Left ventricle myocardium inferior (tissue), 1 donor: ENCODE results near the gene IL22RA2. TPM values are rescaled to one million over a fixed set of nuclear protein-coding genes. Genes with fewer than 3 reads are reported as not detected.

ENCODE experiments used
- DNase-seq: peaks from one replicate; pipeline ENCODE4 v3.0.0-alpha.2; 2020
- H3K27ac ChIP-seq: fragments of 200-600 bp; replicated peaks from 2 replicates; pipeline ENCODE4 v1.8.0; 2021
- H3K27me3 ChIP-seq: fragments of 200-600 bp; 2 replicates; pipeline ENCODE4 v1.8.0; 2021; ENCODE audit warnings: low read depth
- H3K36me3 ChIP-seq: fragments of 200-600 bp; 2 replicates; pipeline ENCODE4 v1.8.0; 2021
- H3K4me1 ChIP-seq: fragments of 200-600 bp; 2 replicates; pipeline ENCODE4 v1.8.0; 2021
- H3K4me3 ChIP-seq: fragments of 200-600 bp; 2 replicates; pipeline ENCODE4 v1.8.0; 2021; ENCODE audit warnings: mild to moderate bottlenecking, moderate library complexity
- H3K9me3 ChIP-seq: fragments of 200-600 bp; replicated peaks from 2 replicates; pipeline ENCODE4 v1.8.0; 2021
- intact Hi-C: fragments of 100-400 bp; cut with micrococcal nuclease; formaldehyde crosslinking; loops from one replicate; pipeline ENCODE4 v1.11.0; 2022
- total RNA-seq: library from RNA; stranded (reverse); fragmentation: NEBNext Ultra II Directional; extraction: Animal tissue kit (Norgen Biotek cat#: 25700); gene quantifications from one replicate; pipeline ENCODE4 v1.2.1, GENCODE V29; 2021
- TF ChIP-seq, protein P1 (sequence below): fragments of 200-600 bp; IDR thresholded peaks from 2 replicates; pipeline ENCODE4 v1.8.0; 2021; ENCODE audit warnings: antibody characterized with exemption, mild to moderate bottlenecking, borderline replicate concordance
- donor health status: DM: no; HTN: yes; CAD: no; lungs with severe emphysema.

The IL22RA2 gene
- total RNA-seq, 1 donor from 2014 or later = not detected

- H3K36me3 ChIP-seq = no peaks in the 10 kb centered on the region
- H3K4me1 ChIP-seq = peaks cover 23% of the 10 kb centered on the region
- no peak overlapping the region for H3K4me3 ChIP-seq
- H3K9me3 ChIP-seq = peaks cover 1% of the 10 kb centered on the region
- TF ChIP-seq, protein P1, sequence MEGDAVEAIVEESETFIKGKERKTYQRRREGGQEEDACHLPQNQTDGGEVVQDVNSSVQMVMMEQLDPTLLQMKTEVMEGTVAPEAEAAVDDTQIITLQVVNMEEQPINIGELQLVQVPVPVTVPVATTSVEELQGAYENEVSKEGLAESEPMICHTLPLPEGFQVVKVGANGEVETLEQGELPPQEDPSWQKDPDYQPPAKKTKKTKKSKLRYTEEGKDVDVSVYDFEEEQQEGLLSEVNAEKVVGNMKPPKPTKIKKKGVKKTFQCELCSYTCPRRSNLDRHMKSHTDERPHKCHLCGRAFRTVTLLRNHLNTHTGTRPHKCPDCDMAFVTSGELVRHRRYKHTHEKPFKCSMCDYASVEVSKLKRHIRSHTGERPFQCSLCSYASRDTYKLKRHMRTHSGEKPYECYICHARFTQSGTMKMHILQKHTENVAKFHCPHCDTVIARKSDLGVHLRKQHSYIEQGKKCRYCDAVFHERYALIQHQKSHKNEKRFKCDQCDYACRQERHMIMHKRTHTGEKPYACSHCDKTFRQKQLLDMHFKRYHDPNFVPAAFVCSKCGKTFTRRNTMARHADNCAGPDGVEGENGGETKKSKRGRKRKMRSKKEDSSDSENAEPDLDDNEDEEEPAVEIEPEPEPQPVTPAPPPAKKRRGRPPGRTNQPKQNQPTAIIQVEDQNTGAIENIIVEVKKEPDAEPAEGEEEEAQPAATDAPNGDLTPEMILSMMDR = no peak
- no peaks in the 10 kb centered on the region for H3K27me3 ChIP-seq
- intact Hi-C loops = no loop called here
- no peak for DNase-seq
- no peak overlapping the region for H3K27ac ChIP-seq
These were observed 15.8 kb downstream of the IL22RA2 start for GRCh38 chr6:137157601-137158000.

GRCh38 chr6:137156650-137157049 lies 16.8 kb downstream of the IL22RA2 start:
- Histone ChIP-seq H3K4me3 (no peak overlapping the region), H3K9me3 (peaks cover 11% of the 10 kb centered on the region), H3K36me3 (no peaks in the 10 kb centered on the region), H3K4me1 (peaks cover 14% of the 10 kb centered on the region), H3K27me3 (no peaks in the 10 kb centered on the region), H3K27ac (no peak overlapping the region)
- intact Hi-C loops = no loop called here
- TF ChIP-seq, protein P1 = no peak
- DNase-seq = no peak

DNA sequence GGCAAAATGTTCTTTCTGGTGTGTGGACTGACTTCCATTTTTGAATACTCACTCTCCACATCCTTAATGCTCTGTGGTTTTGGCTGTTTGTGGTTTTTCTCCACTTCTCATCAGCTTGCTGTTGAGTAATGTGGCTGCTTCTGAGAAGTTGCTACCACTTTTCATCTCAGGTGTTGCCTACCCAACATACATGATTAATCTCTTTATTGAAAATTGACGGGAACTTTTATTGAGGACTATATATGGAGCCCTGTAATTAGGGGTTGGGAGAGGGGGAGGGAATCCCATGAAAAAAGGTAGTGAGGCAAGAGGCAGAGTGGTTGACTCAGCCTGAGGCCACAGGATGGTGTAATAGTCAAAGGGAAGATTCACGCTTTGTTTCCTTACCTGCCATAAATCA lies 17.6 kb downstream of the IL22RA2 start:
- DNase-seq = no peak
- Histone ChIP-seq H3K36me3 (no peaks in the 10 kb centered on the region), H3K27me3 (no peaks in the 10 kb centered on the region), H3K4me1 (peaks cover 5% of the 10 kb centered on the region), H3K4me3 (no peak overlapping the region), H3K9me3 (peaks cover 17% of the 10 kb centered on the region), H3K27ac (no peak overlapping the region)
- TF ChIP-seq, protein P1 = no peak
- intact Hi-C loops = no loop called here

DNA sequence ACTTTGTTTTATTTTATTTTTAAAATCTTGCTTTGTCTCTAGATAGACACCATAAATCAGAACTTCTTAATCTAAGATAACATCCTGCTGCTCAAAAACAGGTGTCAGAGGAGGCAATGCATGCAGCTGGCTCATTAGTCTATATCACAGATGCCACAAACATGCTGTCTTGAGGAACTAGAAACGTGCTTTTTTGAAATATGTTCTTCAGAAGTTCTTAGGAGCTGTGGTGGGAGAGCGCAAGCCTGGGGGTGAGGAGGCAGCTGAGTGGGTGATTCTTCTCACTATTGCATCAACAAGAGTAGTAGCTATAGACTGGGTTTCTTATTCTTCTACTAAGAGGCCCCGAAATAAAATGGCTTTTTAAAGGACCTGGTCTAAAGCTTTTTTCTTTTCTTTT lies 23.4 kb downstream of the IL22RA2 start:
- Histone ChIP-seq H3K27ac (no peak overlapping the region), H3K36me3 (no peaks in the 10 kb centered on the region), H3K27me3 (no peaks in the 10 kb centered on the region), H3K9me3 (peaks cover 21% of the 10 kb centered on the region), H3K4me1 (no peaks in the 10 kb centered on the region), H3K4me3 (no peak overlapping the region)
- intact Hi-C loops = no loop called here
- TF ChIP-seq, protein P1 = no peak
- DNase-seq = no peak

- no peaks in the 10 kb centered on the region for H3K27me3 ChIP-seq
- TF ChIP-seq, protein P1 = no peak
- intact Hi-C loops = no loop called here
- H3K36me3 ChIP-seq = no peaks in the 10 kb centered on the region
- H3K27ac ChIP-seq = no peak overlapping the region
- no peaks in the 10 kb centered on the region for H3K4me1 ChIP-seq
- no peak overlapping the region for H3K4me3 ChIP-seq
- no peak for DNase-seq
- peaks cover 21% of the 10 kb centered on the region for H3K9me3 ChIP-seq
These were observed 24.4 kb downstream of the IL22RA2 start for GRCh38 chr6:137149035-137149393.
